B cell (primary cell): ENCODE data around the gene PTGES.

Source experiments
- EZH2 ChIP-seq: IDR thresholded peaks from 2 replicates; pipeline ENCODE4 v1.6.1; 2012; ENCODE audit warnings: borderline replicate concordance, low read depth, mild to moderate bottlenecking, moderate library complexity, low read length; ENCODE audit not compliant: insufficient read depth, poor library complexity, severe bottlenecking
- TF ChIP-seq, protein P1 (sequence below): fragments of 200-600 bp; IDR thresholded peaks from one replicate; pipeline ENCODE4 v1.8.0; 2022; ENCODE audit warnings: antibody characterized with exemption, mild to moderate bottlenecking

DNA sequence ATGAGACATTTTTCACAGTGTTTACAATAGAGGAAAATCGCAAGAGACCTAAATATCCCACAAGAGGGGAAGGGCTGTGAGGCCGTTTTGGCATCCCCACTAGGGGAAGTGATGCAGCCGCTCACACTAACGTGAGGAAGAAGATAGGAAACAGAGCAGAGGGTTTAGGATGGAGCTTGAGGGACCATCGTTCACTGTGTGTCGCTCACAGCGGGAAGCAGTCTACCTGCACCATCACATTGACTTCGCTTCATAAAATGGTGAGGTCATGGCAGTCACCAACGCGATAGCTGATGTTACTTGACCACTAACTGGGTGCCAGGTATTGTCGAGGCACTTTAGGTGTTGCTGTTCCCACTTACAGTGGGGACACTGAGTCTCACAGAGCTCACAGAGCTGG, 51.8 kb downstream of the PTGES start:
- TF ChIP-seq, protein P1, sequence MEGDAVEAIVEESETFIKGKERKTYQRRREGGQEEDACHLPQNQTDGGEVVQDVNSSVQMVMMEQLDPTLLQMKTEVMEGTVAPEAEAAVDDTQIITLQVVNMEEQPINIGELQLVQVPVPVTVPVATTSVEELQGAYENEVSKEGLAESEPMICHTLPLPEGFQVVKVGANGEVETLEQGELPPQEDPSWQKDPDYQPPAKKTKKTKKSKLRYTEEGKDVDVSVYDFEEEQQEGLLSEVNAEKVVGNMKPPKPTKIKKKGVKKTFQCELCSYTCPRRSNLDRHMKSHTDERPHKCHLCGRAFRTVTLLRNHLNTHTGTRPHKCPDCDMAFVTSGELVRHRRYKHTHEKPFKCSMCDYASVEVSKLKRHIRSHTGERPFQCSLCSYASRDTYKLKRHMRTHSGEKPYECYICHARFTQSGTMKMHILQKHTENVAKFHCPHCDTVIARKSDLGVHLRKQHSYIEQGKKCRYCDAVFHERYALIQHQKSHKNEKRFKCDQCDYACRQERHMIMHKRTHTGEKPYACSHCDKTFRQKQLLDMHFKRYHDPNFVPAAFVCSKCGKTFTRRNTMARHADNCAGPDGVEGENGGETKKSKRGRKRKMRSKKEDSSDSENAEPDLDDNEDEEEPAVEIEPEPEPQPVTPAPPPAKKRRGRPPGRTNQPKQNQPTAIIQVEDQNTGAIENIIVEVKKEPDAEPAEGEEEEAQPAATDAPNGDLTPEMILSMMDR: no peak
- TF ChIP-seq EZH2: no peak
